ENCODE data around the gene PTPRD. TPM values are rescaled to one million over a fixed set of nuclear protein-coding genes. Genes with fewer than 3 reads are reported as not detected.

Gene PTPRD
- total RNA-seq, 2 experiments from 2014 or later: not detected

- no peak for DNase-seq
- Mint-ChIP-seq H3K36me3 (ENCODE audit: low read depth) (no peaks in the 10 kb centered on the region), H3K27me3 (no peaks in the 10 kb centered on the region), H3K4me3 (no peak overlapping the region), H3K9me3 (no peaks in the 10 kb centered on the region), H3K27ac (no peak overlapping the region), H3K4me1 (peaks cover 11% of the 10 kb centered on the region)
- POLR2A ChIA-PET: no interaction called here
- CTCF ChIA-PET: no interaction called here
Observed at GRCh38 chr9:8365029-8365428, 2247.8 kb downstream of the PTPRD start.

GRCh38 chr9:8364026-8364752, 2248.6 kb downstream of the PTPRD start:
- ChIA-PET CTCF (no interaction called here), POLR2A (no interaction called here)
- Mint-ChIP-seq H3K4me3 (no peak overlapping the region), H3K9me3 (no peaks in the 10 kb centered on the region), H3K27ac (no peak overlapping the region), H3K27me3 (no peaks in the 10 kb centered on the region), H3K36me3 (ENCODE audit: low read depth) (no peaks in the 10 kb centered on the region), H3K4me1 (peaks cover 11% of the 10 kb centered on the region)
- no peak for DNase-seq

GRCh38 chr9:8362250-8362649, 2250.6 kb downstream of the PTPRD start:
- no peaks in the 10 kb centered on the region for H3K36me3 Mint-ChIP-seq (ENCODE audit: low read depth)
- ChIA-PET CTCF (no interaction called here), POLR2A (no interaction called here)
- H3K4me1 Mint-ChIP-seq: peaks cover 11% of the 10 kb centered on the region
- DNase-seq: no peak
- H3K4me3 Mint-ChIP-seq: no peak overlapping the region
- no peak overlapping the region for H3K27ac Mint-ChIP-seq
- no peaks in the 10 kb centered on the region for H3K27me3 Mint-ChIP-seq
- no peaks in the 10 kb centered on the region for H3K9me3 Mint-ChIP-seq

GRCh38 chr9:8361364-8361763, 2251.4 kb downstream of the PTPRD start:
- no peaks in the 10 kb centered on the region for H3K9me3 Mint-ChIP-seq
- no peak overlapping the region for H3K27ac Mint-ChIP-seq
- H3K27me3 Mint-ChIP-seq: no peaks in the 10 kb centered on the region
- H3K36me3 Mint-ChIP-seq (ENCODE audit: low read depth): no peaks in the 10 kb centered on the region
- no peak for DNase-seq
- ChIA-PET POLR2A (no interaction called here), CTCF (no interaction called here)
- H3K4me1 Mint-ChIP-seq: peaks cover 11% of the 10 kb centered on the region
- H3K4me3 Mint-ChIP-seq: no peak overlapping the region

GRCh38 chr9:8356406-8356805, 2256.4 kb downstream of the PTPRD start:
- Mint-ChIP-seq H3K36me3 (ENCODE audit: low read depth) (no peaks in the 10 kb centered on the region), H3K27me3 (no peaks in the 10 kb centered on the region), H3K9me3 (no peaks in the 10 kb centered on the region), H3K27ac (no peak overlapping the region), H3K4me3 (no peak overlapping the region), H3K4me1 (no peaks in the 10 kb centered on the region)
- CTCF ChIA-PET: no interaction called here
- DNase-seq: no peak
- POLR2A ChIA-PET: no interaction called here

- DNase-seq: no peak
- H3K36me3 Mint-ChIP-seq (ENCODE audit: low read depth): no peaks in the 10 kb centered on the region
- no peak overlapping the region for H3K27ac Mint-ChIP-seq
- H3K4me3 Mint-ChIP-seq: no peak overlapping the region
- no peaks in the 10 kb centered on the region for H3K4me1 Mint-ChIP-seq
- ChIA-PET POLR2A (no interaction called here), CTCF (no interaction called here)
- no peaks in the 10 kb centered on the region for H3K27me3 Mint-ChIP-seq
- no peaks in the 10 kb centered on the region for H3K9me3 Mint-ChIP-seq
Observed at GRCh38 chr9:8351436-8351835, 2261.4 kb downstream of the PTPRD start.

GRCh38 chr9:8349901-8350300, 2262.9 kb downstream of the PTPRD start:
- CTCF ChIA-PET: no interaction called here
- no peaks in the 10 kb centered on the region for H3K27me3 Mint-ChIP-seq
- POLR2A ChIA-PET: no interaction called here
- H3K9me3 Mint-ChIP-seq: no peaks in the 10 kb centered on the region
- H3K36me3 Mint-ChIP-seq (ENCODE audit: low read depth): no peaks in the 10 kb centered on the region
- no peaks in the 10 kb centered on the region for H3K4me1 Mint-ChIP-seq
- H3K4me3 Mint-ChIP-seq: no peak overlapping the region
- H3K27ac Mint-ChIP-seq: no peak overlapping the region
- no peak for DNase-seq

- Mint-ChIP-seq H3K9me3 (no peaks in the 10 kb centered on the region), H3K4me3 (no peak overlapping the region), H3K36me3 (ENCODE audit: low read depth) (no peaks in the 10 kb centered on the region), H3K27me3 (no peaks in the 10 kb centered on the region), H3K4me1 (no peaks in the 10 kb centered on the region), H3K27ac (no peak overlapping the region)
- ChIA-PET CTCF (no interaction called here), POLR2A (no interaction called here)
- DNase-seq: no peak
Observed at GRCh38 chr9:8349376-8349775, 2263.4 kb downstream of the PTPRD start.

- Mint-ChIP-seq H3K27me3 (no peaks in the 10 kb centered on the region), H3K4me3 (no peak overlapping the region), H3K9me3 (no peaks in the 10 kb centered on the region), H3K27ac (no peak overlapping the region), H3K36me3 (ENCODE audit: low read depth) (no peaks in the 10 kb centered on the region), H3K4me1 (no peaks in the 10 kb centered on the region)
- ChIA-PET CTCF (no interaction called here), POLR2A (no interaction called here)
- DNase-seq: no peak
Observed at GRCh38 chr9:8348756-8349155, 2264.0 kb downstream of the PTPRD start.

GRCh38 chr9:8346296-8346695, 2266.5 kb downstream of the PTPRD start:
- Mint-ChIP-seq H3K9me3 (no peaks in the 10 kb centered on the region), H3K27ac (no peak overlapping the region), H3K4me3 (no peak overlapping the region), H3K27me3 (no peaks in the 10 kb centered on the region), H3K36me3 (ENCODE audit: low read depth) (no peaks in the 10 kb centered on the region), H3K4me1 (no peaks in the 10 kb centered on the region)
- no peak for DNase-seq
- ChIA-PET POLR2A (no interaction called here), CTCF (no interaction called here)

- Mint-ChIP-seq H3K27me3 (no peaks in the 10 kb centered on the region), H3K4me1 (no peaks in the 10 kb centered on the region), H3K27ac (no peak overlapping the region), H3K4me3 (no peak overlapping the region), H3K9me3 (no peaks in the 10 kb centered on the region), H3K36me3 (ENCODE audit: low read depth) (no peaks in the 10 kb centered on the region)
- no peak for DNase-seq
- ChIA-PET POLR2A (no interaction called here), CTCF (no interaction called here)
Observed at GRCh38 chr9:8338767-8339510, 2273.9 kb downstream of the PTPRD start.

- H3K4me3 Mint-ChIP-seq: no peak overlapping the region
- H3K36me3 Mint-ChIP-seq (ENCODE audit: low read depth): no peaks in the 10 kb centered on the region
- CTCF ChIA-PET: no interaction called here
- H3K27me3 Mint-ChIP-seq: no peaks in the 10 kb centered on the region
- no peak for DNase-seq
- H3K4me1 Mint-ChIP-seq: no peaks in the 10 kb centered on the region
- POLR2A ChIA-PET: no interaction called here
- no peak overlapping the region for H3K27ac Mint-ChIP-seq
- H3K9me3 Mint-ChIP-seq: no peaks in the 10 kb centered on the region
Observed at GRCh38 chr9:8337834-8338766, 2274.7 kb downstream of the PTPRD start.

- Mint-ChIP-seq H3K36me3 (ENCODE audit: low read depth) (no peaks in the 10 kb centered on the region), H3K27me3 (no peaks in the 10 kb centered on the region), H3K4me3 (no peak overlapping the region), H3K27ac (no peak overlapping the region), H3K4me1 (no peaks in the 10 kb centered on the region), H3K9me3 (peaks cover 2% of the 10 kb centered on the region)
- DNase-seq: no peak
- POLR2A ChIA-PET: no interaction called here
- CTCF ChIA-PET: no interaction called here
Observed at GRCh38 chr9:8332871-8333270, 2279.9 kb downstream of the PTPRD start.

Measured in activated CD4-positive, alpha-beta memory T cell treated with anti-CD3 and anti-CD28 coated beads, Interleukin-2, amount 10 ng/mL, durations not matched to agents 7 days and 5 days (primary cell).